IPS-18c (cell line): ENCODE results near the gene ELFN1.
"Not testable (repeated sequence)": the region's sequence is repeated elsewhere in the genome, so short reads cannot be mapped to it uniquely, and the experiment has no call there.

Source experiments
- H3K4me3 ChIP-seq: 2 replicates; pipeline ENCODE4 v1.7.0; 2013; ENCODE audit warnings: low read depth, mild to moderate bottlenecking, low read length, moderate library complexity; ENCODE audit not compliant: insufficient read depth
- H3K9me3 ChIP-seq: one replicate; pipeline ENCODE4 v1.6.1; 2013; ENCODE audit warnings: mild to moderate bottlenecking, low read length, moderate library complexity; ENCODE audit not compliant: control insufficient read depth, insufficient read depth

ELFN1 gene

GRCh38 chr7:1763911-1764310 lies 93.8 kb downstream of the ELFN1 start:
- H3K4me3 ChIP-seq: not testable (repeated sequence)
- peaks cover 27% of the 10 kb centered on the region for H3K9me3 ChIP-seq

GRCh38 chr7:1765336-1765735 lies 95.3 kb downstream of the ELFN1 start:
- H3K4me3 ChIP-seq: no peak overlapping the region

GRCh38 chr7:1767524-1767923 lies 97.4 kb downstream of the ELFN1 start:
- Histone ChIP-seq H3K4me3 (no peak overlapping the region), H3K9me3 (peaks cover 26% of the 10 kb centered on the region)

More at GRCh38 chr7:1765336-1765735, 95.3 kb downstream of the ELFN1 start:
- H3K9me3 ChIP-seq: peaks cover 27% of the 10 kb centered on the region

- Histone ChIP-seq H3K4me3 (no peak overlapping the region), H3K9me3 (peaks cover 14% of the 10 kb centered on the region)
These were observed 98.8 kb downstream of the ELFN1 start for GRCh38 chr7:1768832-1769231.

- Histone ChIP-seq H3K9me3 (peaks cover 7% of the 10 kb centered on the region), H3K4me3 (no peak overlapping the region)
These were observed 99.5 kb downstream of the ELFN1 start for GRCh38 chr7:1769286-1770200.

- no peak overlapping the region for H3K4me3 ChIP-seq
- peaks cover 5% of the 10 kb centered on the region for H3K9me3 ChIP-seq
These were observed 100.3 kb downstream of the ELFN1 start for GRCh38 chr7:1770331-1770730.

GRCh38 chr7:1775389-1775788 lies 105.3 kb downstream of the ELFN1 start:
- H3K4me3 ChIP-seq: no peak overlapping the region
- H3K9me3 ChIP-seq: no peaks in the 10 kb centered on the region

- Histone ChIP-seq H3K9me3 (no peaks in the 10 kb centered on the region), H3K4me3 (no peak overlapping the region)
These were observed 107.0 kb downstream of the ELFN1 start for GRCh38 chr7:1777122-1777521.

GRCh38 chr7:1779445-1779844 lies 109.4 kb downstream of the ELFN1 start:
- H3K4me3 ChIP-seq: no peak overlapping the region
- H3K9me3 ChIP-seq: no peaks in the 10 kb centered on the region

GRCh38 chr7:1781369-1781768 lies 111.3 kb downstream of the ELFN1 start:
- no peaks in the 10 kb centered on the region for H3K9me3 ChIP-seq
- H3K4me3 ChIP-seq: no peak overlapping the region

GRCh38 chr7:1785839-1786238 lies 115.8 kb downstream of the ELFN1 start:
- H3K4me3 ChIP-seq: no peak overlapping the region
- H3K9me3 ChIP-seq: no peaks in the 10 kb centered on the region

- Histone ChIP-seq H3K4me3 (no peak overlapping the region), H3K9me3 (no peaks in the 10 kb centered on the region)
These were observed 117.2 kb downstream of the ELFN1 start for GRCh38 chr7:1787241-1787640.

- H3K9me3 ChIP-seq: no peaks in the 10 kb centered on the region
- no peak overlapping the region for H3K4me3 ChIP-seq
These were observed 117.7 kb downstream of the ELFN1 start for GRCh38 chr7:1787681-1788235.

- Histone ChIP-seq H3K9me3 (no peaks in the 10 kb centered on the region), H3K4me3 (no peak overlapping the region)
These were observed 124.9 kb downstream of the ELFN1 start for GRCh38 chr7:1794888-1795542.
